GM18499 (cell line): ENCODE data around the gene NOL4L.

Source experiments
- ATAC-seq: cut with Tn5 transposase; IDR thresholded peaks from one replicate; pipeline ENCODE4 v1.9.1; 2021; ENCODE audit warnings: moderate number of reproducible peaks; ENCODE audit not compliant: insufficient read depth, unreplicated experiment

The NOL4L gene

DNA sequence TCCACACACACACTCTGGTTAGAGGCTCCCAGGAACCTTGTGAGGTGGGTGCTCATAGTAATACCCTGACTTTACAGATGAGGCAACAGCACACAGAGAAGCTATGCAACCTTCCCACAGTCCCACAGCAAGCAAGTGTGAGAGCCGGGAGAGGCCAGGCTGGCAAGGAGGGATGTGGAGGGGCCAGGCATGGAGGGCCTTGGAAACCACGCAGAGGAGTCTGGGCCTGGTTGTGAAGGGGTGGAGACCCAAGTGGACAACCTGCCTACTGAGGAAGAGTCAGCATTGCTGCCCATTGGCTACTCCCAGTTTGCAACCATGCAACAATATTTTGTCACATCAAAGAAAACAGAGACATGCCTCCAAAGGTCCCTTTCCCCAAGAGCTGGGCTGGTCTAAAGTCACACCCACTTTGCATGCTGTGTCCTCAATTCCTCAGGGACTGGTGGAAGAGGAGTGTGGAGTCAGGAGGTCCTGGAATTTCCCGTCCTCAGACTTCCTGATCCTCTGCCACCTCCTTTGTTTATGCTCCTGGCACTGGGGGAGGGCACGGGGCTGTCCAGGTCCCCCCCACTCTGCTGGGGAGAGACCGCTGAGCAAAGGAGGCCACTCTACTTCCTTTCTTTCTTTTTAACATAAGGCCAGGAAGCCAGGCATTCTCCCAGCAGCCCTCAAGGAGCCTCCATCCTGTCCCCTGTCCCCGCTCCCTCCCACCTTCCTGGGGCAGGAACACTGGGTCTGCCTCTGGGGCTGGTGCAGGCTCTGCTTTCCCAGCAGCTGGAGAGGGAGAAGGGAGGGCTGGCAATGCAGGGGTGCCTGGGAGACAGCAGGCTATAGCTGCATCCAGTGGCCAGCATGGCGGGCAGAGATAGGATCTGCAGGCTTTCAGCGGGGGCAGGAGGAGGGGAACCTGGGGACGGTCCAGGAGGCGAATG is 68.3 kb downstream of the NOL4L start:
- no peak for ATAC-seq

DNA sequence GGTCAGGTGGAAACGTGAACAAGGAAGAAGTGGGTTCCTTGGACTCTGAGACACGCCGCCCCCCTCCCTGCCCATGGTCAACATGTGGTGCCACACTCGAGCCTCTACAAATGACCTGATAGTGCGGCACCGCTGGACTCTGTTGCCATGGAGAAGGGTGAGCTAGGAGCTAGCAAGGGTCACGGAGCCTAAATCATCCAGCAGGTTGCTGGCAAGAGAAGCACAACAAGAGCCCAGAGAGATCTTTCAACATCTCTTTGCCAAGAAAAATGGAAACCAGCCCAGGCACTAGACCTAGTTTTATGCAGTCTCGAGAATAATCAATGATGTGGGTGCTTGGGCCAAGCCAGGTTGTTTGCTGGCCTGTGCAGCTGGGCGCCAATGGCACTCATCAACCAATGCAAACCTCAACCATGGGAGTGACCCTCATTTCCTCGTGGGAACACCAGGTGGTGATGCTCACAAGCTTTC is 69.5 kb downstream of the NOL4L start:
- no peak for ATAC-seq

DNA sequence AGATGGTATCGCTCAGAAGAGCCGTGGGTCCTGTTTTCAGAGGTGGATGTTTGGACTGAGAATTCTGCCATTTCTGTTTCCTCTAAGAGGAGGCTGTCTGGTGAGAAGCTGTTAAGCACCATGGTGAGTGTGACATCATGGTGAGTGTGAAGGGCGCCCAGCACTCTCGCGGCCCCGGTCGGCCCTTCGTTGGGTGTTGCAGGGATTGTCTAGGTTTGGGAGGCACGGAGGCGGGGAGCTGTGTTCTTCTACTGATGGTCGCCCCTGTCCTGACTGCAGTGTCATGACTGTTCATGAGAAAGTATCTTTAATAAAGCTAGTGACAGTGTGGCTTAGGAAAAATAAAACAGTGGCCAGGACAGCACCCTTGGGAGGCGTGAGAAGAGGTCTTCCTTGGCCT is 70.4 kb downstream of the NOL4L start:
- no peak for ATAC-seq

GRCh38 chr20:32513031-32513866 is 71.9 kb downstream of the NOL4L start:
- no peak for ATAC-seq

DNA sequence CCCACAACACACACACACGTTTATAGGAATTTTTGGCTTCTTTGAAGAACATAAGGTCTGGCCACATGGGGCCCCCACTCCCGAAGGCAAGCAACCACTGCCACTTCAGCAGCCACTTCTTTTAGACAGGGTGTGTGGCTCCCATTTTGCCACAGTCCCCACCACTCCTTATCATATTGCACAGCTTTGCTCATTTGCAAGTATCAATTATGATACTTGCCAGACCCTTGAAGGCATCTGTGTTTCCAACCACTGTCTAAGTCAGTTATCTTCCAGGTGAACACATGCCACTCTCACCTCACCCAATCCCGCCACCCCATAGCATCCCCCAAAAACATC is 73.1 kb downstream of the NOL4L start:
- ATAC-seq: no peak

GRCh38 chr20:32511358-32512046 is 73.6 kb downstream of the NOL4L start:
- no peak for ATAC-seq

DNA sequence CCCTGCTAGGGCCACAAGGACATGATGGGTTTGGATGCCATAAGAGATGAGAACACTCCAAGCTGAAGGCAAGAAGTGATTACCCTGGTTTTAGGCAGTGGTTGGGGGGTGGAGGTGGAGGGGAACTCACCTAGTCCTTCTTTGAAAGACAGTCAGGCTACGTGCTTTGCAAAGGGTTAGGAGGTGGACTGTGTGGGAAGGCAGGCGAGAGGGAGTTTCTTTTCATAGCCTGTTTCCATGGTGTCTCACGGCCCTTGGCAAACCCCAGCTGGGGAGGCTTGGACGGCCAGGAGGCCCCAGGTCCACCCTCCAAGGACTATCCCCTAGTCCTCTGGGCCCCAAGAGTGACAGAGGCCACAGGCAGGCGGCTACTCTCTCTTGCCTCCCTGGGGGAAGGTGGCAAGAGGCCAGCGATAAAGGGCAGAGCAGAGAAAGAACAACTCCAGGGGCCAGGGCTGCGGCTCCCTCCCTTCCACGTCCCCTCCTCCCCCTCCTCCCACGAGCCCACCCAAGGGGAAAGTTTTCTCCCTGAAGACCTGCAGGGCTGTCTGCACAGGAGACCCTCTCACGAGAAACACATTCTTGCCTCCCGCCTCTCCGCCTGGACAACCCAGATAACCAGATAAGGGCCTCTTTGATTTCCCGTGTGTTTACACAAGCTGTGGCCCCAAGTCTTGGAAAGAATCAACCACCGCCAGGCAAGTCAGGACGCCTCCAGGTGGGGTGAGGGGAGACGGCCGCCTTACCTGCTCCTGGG is 74.4 kb downstream of the NOL4L start:
- no peak for ATAC-seq

GRCh38 chr20:32510120-32510600 is 75.0 kb downstream of the NOL4L start:
- ATAC-seq: no peak

DNA sequence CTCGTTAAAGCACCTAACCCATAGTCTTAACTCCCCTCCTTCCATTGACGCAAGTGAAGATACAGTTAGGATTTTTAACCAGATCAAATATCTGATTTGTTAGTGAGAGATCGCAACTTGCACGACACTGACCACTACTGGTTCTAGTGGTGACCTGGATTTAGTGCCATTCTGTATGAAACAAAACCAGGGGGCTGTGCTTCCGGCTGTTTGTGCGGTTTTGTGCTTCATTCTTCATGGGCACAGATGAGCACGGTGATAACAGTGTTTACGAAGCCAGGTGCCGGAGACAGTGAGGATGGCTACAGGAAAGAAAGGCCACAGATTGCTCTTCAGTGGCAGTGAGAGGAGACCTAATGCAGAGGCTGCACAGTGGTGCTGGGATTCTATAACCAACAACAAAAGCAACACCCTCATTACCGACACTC is 75.5 kb downstream of the NOL4L start:
- ATAC-seq: no peak

DNA sequence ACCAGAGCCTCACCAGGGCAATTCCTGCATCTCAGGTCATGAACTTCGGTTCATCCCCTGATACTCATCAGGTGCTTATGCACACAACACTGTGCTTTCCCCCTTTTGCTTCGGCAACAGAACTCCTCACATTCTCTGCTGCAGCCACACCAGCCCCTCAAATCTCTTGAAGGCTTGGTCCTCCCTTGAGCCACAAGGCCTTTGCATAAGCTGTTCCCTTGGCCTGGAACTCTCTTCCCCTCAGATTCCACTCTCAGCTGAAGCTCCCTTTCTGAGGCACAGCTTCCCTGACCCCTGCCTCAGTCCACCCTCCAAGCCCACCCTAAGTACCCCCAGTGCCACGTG is 76.4 kb downstream of the NOL4L start:
- no peak for ATAC-seq

GRCh38 chr20:32507998-32508774 is 76.9 kb downstream of the NOL4L start:
- no peak for ATAC-seq

DNA sequence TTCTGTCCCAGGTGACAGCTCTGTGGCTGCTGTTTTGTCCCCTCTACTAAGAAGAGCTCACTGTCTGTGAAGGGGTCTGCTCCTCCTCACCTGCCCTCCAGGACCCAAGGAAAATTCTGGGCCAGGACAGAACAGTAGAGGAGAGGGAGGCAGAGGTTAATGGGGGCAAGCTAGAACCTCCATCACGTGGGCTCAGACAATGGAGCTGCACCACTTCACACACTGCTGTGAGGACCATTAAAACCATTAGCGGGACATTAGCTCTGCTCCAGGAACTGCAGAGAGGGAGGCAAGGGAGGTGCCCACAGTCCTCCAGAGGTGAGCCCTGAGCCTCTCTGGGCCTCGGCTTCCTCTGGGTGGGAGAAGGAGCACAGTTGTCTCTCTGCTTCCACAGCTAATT is 78.4 kb downstream of the NOL4L start:
- ATAC-seq: no peak

- no peak for ATAC-seq
Observed at GRCh38 chr20:32505723-32506473, 79.2 kb downstream of the NOL4L start.

GRCh38 chr20:32501709-32502108 is 83.4 kb downstream of the NOL4L start:
- no peak for ATAC-seq

DNA sequence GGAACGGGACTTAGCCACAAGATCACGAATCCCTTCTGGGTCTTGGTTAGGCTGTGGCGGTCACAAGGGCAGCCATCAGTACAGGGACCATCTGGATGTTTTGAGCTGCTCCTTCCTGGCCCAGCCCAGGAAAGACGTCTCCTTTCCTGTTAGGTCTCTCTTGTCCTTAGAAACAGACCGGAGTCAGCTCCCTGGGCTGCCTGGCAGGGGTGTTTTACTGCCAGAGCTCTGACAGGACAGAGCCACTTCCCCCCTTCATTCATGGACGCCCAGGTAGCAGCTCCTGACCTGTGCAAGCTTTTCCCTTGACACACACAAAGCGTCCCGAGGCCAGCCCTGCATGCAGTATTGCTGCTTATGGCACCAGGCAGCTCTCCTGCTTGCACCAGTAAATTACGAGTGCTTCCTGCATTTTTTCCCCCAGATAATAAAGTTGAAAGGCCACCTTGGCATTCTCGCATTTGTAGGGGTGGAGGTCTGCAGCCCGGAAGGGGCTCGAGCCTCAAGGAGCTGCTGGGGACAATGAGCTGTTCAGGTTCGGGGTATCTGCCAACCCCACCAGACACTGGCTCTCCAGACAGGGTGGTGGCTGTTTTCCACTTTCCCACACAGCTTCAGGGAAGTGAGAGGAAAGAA is 87.4 kb downstream of the NOL4L start:
- no peak for ATAC-seq

GRCh38 chr20:32496811-32497533 is 88.2 kb downstream of the NOL4L start:
- ATAC-seq: no peak

- no peak for ATAC-seq
Observed at GRCh38 chr20:32495949-32496348, 89.2 kb downstream of the NOL4L start.

- no peak for ATAC-seq
Observed at GRCh38 chr20:32495217-32495565, 89.9 kb downstream of the NOL4L start.
